HUES48 (cell line): ENCODE measurements around the gene ZNF324.
A peak's percentile ranks its signal among the peaks of the same experiment; 100 is the strongest.
"Not testable (repeated sequence)": the region's sequence is repeated elsewhere in the genome, so short reads cannot be mapped to it uniquely, and the experiment has no call there.

Experiments used
- H3K27ac ChIP-seq: one replicate; pipeline ENCODE4 v1.7.0; 2013; ENCODE audit warnings: low read depth, low read length, inconsistent platforms
- H3K27me3 ChIP-seq: 2 replicates; pipeline ENCODE4 v1.6.1; 2013; ENCODE audit warnings: mild to moderate bottlenecking, low read length; ENCODE audit not compliant: control insufficient read depth, insufficient read depth
- H3K36me3 ChIP-seq: 2 replicates; pipeline ENCODE4 v1.6.1; 2013; ENCODE audit warnings: low read length; ENCODE audit not compliant: control insufficient read depth, insufficient read depth
- H3K4me1 ChIP-seq: 2 replicates; pipeline ENCODE4 v1.6.1; 2013; ENCODE audit warnings: mild to moderate bottlenecking, low read length; ENCODE audit not compliant: control insufficient read depth, insufficient read depth
- H3K4me3 ChIP-seq: 2 replicates; pipeline ENCODE4 v1.5.1; 2013; ENCODE audit warnings: mild to moderate bottlenecking, low read depth, low read length
- H3K9ac ChIP-seq: 2 replicates; pipeline ENCODE4 v1.6.1; 2013; ENCODE audit warnings: mild to moderate bottlenecking, low read depth, low read length, moderate library complexity
- H3K9me3 ChIP-seq: 2 replicates; pipeline ENCODE4 v1.6.1; 2013; ENCODE audit warnings: low read length; ENCODE audit not compliant: control insufficient read depth, insufficient read depth

Gene ZNF324

GRCh38 chr19:58480831-58481230 is 14.0 kb downstream of the ZNF324 start:
- no peak overlapping the region for H3K27ac ChIP-seq
- H3K4me1 ChIP-seq, result peaks cover 4% of the 10 kb centered on the region; the same call in 1 of the 2 replicates
- no peaks in the 10 kb centered on the region for H3K36me3 ChIP-seq
- no peak overlapping the region for H3K9ac ChIP-seq
- H3K27me3 ChIP-seq, result no peaks in the 10 kb centered on the region
- no peak overlapping the region for H3K4me3 ChIP-seq
- H3K9me3 ChIP-seq, result no peaks in the 10 kb centered on the region

- Histone ChIP-seq H3K9ac (no peak overlapping the region), H3K27ac (no peak overlapping the region), H3K4me3 (no peak overlapping the region), H3K4me1 (no peaks in the 10 kb centered on the region), H3K36me3 (no peaks in the 10 kb centered on the region), H3K9me3 (no peaks in the 10 kb centered on the region), H3K27me3 (no peaks in the 10 kb centered on the region)
Observed at GRCh38 chr19:58482372-58482771, 15.5 kb downstream of the ZNF324 start.

- Histone ChIP-seq H3K9ac (no peak overlapping the region), H3K9me3 (no peaks in the 10 kb centered on the region), H3K4me3 (no peak overlapping the region), H3K27ac (no peak overlapping the region), H3K27me3 (no peaks in the 10 kb centered on the region), H3K36me3 (no peaks in the 10 kb centered on the region), H3K4me1 (no peaks in the 10 kb centered on the region)
Observed at GRCh38 chr19:58483776-58484175, 16.9 kb downstream of the ZNF324 start.

- H3K4me1 ChIP-seq, H3K27ac ChIP-seq, H3K4me3 ChIP-seq, H3K9me3 ChIP-seq, H3K27me3 ChIP-seq, H3K9ac ChIP-seq, H3K36me3 ChIP-seq: not testable (repeated sequence)
Observed at GRCh38 chr19:58484349-58484748, 17.5 kb downstream of the ZNF324 start.

- H3K4me1 ChIP-seq, result no peaks in the 10 kb centered on the region
Observed at GRCh38 chr19:58491393-58491792, 24.5 kb downstream of the ZNF324 start.

GRCh38 chr19:58492265-58492664 is 25.4 kb downstream of the ZNF324 start:
- no peak overlapping the region for H3K4me3 ChIP-seq
- no peaks in the 10 kb centered on the region for H3K27me3 ChIP-seq
- no peaks in the 10 kb centered on the region for H3K36me3 ChIP-seq
- H3K27ac ChIP-seq, result no peak overlapping the region
- no peak overlapping the region; the same call in 1 of the 2 replicates for H3K9ac ChIP-seq
- H3K4me1 ChIP-seq, result no peaks in the 10 kb centered on the region
- no peaks in the 10 kb centered on the region for H3K9me3 ChIP-seq

More at GRCh38 chr19:58491393-58491792, 24.5 kb downstream of the ZNF324 start:
- Histone ChIP-seq H3K36me3 (no peaks in the 10 kb centered on the region), H3K9ac (no peak overlapping the region), H3K4me3 (no peak overlapping the region), H3K27ac (no peak overlapping the region), H3K27me3 (no peaks in the 10 kb centered on the region), H3K9me3 (no peaks in the 10 kb centered on the region)

GRCh38 chr19:58497634-58498170 is 30.8 kb downstream of the ZNF324 start:
- Histone ChIP-seq H3K9me3 (no peaks in the 10 kb centered on the region), H3K4me3 (no peak overlapping the region), H3K4me1 (peaks cover 3% of the 10 kb centered on the region; the same call in 1 of the 2 replicates), H3K27me3 (no peaks in the 10 kb centered on the region), H3K36me3 (no peaks in the 10 kb centered on the region), H3K27ac (no peak overlapping the region), H3K9ac (no peak overlapping the region)

GRCh38 chr19:58498316-58499020 is 31.6 kb downstream of the ZNF324 start:
- Histone ChIP-seq H3K27me3 (no peaks in the 10 kb centered on the region), H3K27ac (no peak overlapping the region), H3K36me3 (no peaks in the 10 kb centered on the region), H3K4me3 (peak overlapping the region; percentile 88), H3K9me3 (no peaks in the 10 kb centered on the region), H3K9ac (0 out of 2 replicates have a peak overlapping the region, but pooled peaks have one; percentile 15), H3K4me1 (peaks cover 3% of the 10 kb centered on the region; the same call in 1 of the 2 replicates)

GRCh38 chr19:58499021-58499927 is 32.4 kb downstream of the ZNF324 start:
- Histone ChIP-seq H3K36me3 (no peaks in the 10 kb centered on the region), H3K9me3 (no peaks in the 10 kb centered on the region), H3K4me3 (peak overlapping the region; percentile 88), H3K27me3 (no peaks in the 10 kb centered on the region), H3K27ac (peak overlapping the region; percentile 86), H3K4me1 (peaks cover 3% of the 10 kb centered on the region; the same call in 1 of the 2 replicates), H3K9ac (peak overlapping the region; percentile 31)

- Histone ChIP-seq H3K4me3 (peak overlapping the region; percentile 88), H3K36me3 (no peaks in the 10 kb centered on the region), H3K27me3 (no peaks in the 10 kb centered on the region), H3K9me3 (no peaks in the 10 kb centered on the region), H3K9ac (no peak overlapping the region), H3K27ac (no peak overlapping the region), H3K4me1 (peaks cover 3% of the 10 kb centered on the region; the same call in 1 of the 2 replicates)
Observed at GRCh38 chr19:58500242-58500641, 33.4 kb downstream of the ZNF324 start.
